Measurements from ENCODE around the gene RBM10. TPM values are rescaled to one million over a fixed set of nuclear protein-coding genes. Genes with fewer than 3 reads are reported as not detected.

RBM10 gene
- total RNA-seq, 1 experiment from 2014 or later = 56.9 TPM

DNA sequence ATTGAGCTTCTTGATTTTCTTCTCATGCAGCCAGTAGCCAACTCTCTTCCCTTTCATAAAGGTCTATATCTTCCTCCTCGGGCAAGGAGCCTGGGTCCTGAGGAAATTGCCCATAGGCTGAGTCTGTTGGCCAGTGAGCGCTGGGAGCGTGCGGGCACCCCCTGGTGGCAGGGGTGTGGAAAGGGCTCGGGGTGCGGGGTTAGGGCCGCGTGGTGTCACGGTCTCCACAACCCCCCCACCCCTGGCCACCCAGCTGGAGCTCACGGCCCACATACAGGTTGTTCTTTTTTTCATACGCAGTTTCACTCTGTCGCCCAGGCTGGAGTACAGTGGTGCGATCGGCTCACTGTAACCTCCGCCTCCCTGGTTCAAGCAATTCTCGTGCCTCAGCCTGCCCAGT lies 13.1 kb downstream of the RBM10 start:
- intact Hi-C loops (cut with micrococcal nuclease) = no loop called here
- Histone ChIP-seq H4K20me1 (ENCODE audit: insufficient read depth) (no peaks in the 10 kb centered on the region), H3K9me2 (ENCODE audit: insufficient read depth) (no peaks in the 10 kb centered on the region), H3K9ac (ENCODE audit: low read length) (no peak overlapping the region), H3K4me1 (ENCODE audit: control insufficient read depth in 1 of 2, insufficient read depth in 2 of 2, low read length in 2 of 2) (no peaks in the 10 kb centered on the region), H3K4me3 (replicated peaks in 1 of 2; ENCODE audit: low read depth in 1 of 2, low read length in 2 of 2) (no peak overlapping the region), H3K9me3 (ENCODE audit: control insufficient read depth in 1 of 2, insufficient read depth in 1 of 2, low read depth in 1 of 2, low read length in 2 of 2) (no peaks in the 10 kb centered on the region), H3K27me3 (ENCODE audit: insufficient read depth, low read length) (no peaks in the 10 kb centered on the region), H3K36me3 (ENCODE audit: control insufficient read depth in 1 of 2, insufficient read depth in 2 of 2, low read length in 2 of 2) (peaks cover 0 to 4% of the 10 kb centered on the region in 2 experiments; a peak in 1 of 4 replicates), H3K27ac (ENCODE audit: low read depth, low read length) (no peak overlapping the region), H2AFZ (ENCODE audit: low read depth, low read length, poor library complexity, severe bottlenecking) (no peak overlapping the region), H3K79me2 (ENCODE audit: insufficient read depth, low read length) (peaks cover 87% of the 10 kb centered on the region), H3K4me2 (ENCODE audit: low read length) (no peak overlapping the region)
- TF ChIP-seq FOSL1 (IDR thresholded peaks at IDR 0.05; ENCODE audit: low read depth) = no peak
- no peak for TF ChIP-seq EZH2 (IDR thresholded peaks at IDR 0.05)
- TF ChIP-seq SRF (IDR thresholded peaks at IDR 0.05; ENCODE audit: low read depth) = no peak
- TF ChIP-seq, protein P1, sequence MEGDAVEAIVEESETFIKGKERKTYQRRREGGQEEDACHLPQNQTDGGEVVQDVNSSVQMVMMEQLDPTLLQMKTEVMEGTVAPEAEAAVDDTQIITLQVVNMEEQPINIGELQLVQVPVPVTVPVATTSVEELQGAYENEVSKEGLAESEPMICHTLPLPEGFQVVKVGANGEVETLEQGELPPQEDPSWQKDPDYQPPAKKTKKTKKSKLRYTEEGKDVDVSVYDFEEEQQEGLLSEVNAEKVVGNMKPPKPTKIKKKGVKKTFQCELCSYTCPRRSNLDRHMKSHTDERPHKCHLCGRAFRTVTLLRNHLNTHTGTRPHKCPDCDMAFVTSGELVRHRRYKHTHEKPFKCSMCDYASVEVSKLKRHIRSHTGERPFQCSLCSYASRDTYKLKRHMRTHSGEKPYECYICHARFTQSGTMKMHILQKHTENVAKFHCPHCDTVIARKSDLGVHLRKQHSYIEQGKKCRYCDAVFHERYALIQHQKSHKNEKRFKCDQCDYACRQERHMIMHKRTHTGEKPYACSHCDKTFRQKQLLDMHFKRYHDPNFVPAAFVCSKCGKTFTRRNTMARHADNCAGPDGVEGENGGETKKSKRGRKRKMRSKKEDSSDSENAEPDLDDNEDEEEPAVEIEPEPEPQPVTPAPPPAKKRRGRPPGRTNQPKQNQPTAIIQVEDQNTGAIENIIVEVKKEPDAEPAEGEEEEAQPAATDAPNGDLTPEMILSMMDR (IDR thresholded peaks at IDR 0.05 in 2 of 3, conservative IDR thresholded peaks at IDR 0.05 in 1 of 3; ENCODE audit: borderline replicate concordance in 1 of 3, insufficient read depth in 1 of 3, low read depth in 2 of 3, low read length in 2 of 3) = peak in 2 of 3 experiments; percentile 19 to 32; a peak in 2 of 6 replicates
- TF ChIP-seq, protein P2, sequence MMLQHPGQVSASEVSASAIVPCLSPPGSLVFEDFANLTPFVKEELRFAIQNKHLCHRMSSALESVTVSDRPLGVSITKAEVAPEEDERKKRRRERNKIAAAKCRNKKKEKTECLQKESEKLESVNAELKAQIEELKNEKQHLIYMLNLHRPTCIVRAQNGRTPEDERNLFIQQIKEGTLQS (IDR thresholded peaks at IDR 0.05) = no peak
- TF ChIP-seq SIN3A (IDR thresholded peaks at IDR 0.05; ENCODE audit: low read depth) = no peak
- RAD21 ChIA-PET (ENCODE audit: low non-redundant PET in 1 of 2, low total read pairs in 2 of 2, uncharacterized antibody in 2 of 2, unreplicated experiment in 2 of 2) = no interaction called here
- POLR2A ChIA-PET = no interaction called here
- ATAC-seq (no peak), DNase-seq (ENCODE audit: low read depth, low spot score) (no peak)
- CTCF ChIA-PET = interaction anchor here (1.7 kb wide), 1 partner anchor 13 kb away, joined by 4 read pairs; the partner anchor contains the start of genes NDUFB11 and RBM10
- no TSS peak for BruUV-seq (replicated peaks)

DNA sequence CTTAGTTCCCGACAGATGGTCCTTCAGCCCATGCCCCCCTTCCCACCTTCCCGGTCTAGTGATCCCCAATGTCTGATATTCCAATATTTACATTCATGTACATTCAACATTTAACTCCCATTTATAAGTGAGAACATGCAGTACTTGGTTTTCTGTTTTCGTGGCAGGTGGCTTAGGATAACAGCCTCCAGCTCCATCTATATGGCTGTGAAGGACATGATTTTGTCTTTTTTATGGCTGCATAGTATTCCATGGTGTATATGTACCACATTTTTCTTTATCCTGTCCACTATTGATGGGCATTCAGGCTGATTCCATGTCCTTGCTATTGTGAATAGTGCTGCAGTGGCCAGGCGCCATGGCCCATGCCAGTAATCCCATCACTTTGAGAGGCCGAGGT lies 13.8 kb downstream of the RBM10 start:
- no peak overlapping the region for H3K27ac ChIP-seq (ENCODE audit: low read depth, low read length)
- H2AFZ ChIP-seq (ENCODE audit: low read depth, low read length, poor library complexity, severe bottlenecking) = no peak overlapping the region
- peaks cover 85% of the 10 kb centered on the region for H3K79me2 ChIP-seq (ENCODE audit: insufficient read depth, low read length)
- ChIA-PET POLR2A (no interaction called here), RAD21 (ENCODE audit: low non-redundant PET in 1 of 2, low total read pairs in 2 of 2, uncharacterized antibody in 2 of 2, unreplicated experiment in 2 of 2) (no interaction called here), CTCF (no interaction called here)
- no peaks in the 10 kb centered on the region for H3K4me1 ChIP-seq (ENCODE audit: control insufficient read depth in 1 of 2, insufficient read depth in 2 of 2, low read length in 2 of 2)
- no peak overlapping the region for H3K4me3 ChIP-seq (replicated peaks in 1 of 2; ENCODE audit: low read depth in 1 of 2, low read length in 2 of 2)
- ATAC-seq (no peak), DNase-seq (ENCODE audit: low read depth, low spot score) (no peak)
- no peak overlapping the region for H3K9ac ChIP-seq (ENCODE audit: low read length)
- no peak overlapping the region for H3K4me2 ChIP-seq (ENCODE audit: low read length)
- no peaks in the 10 kb centered on the region for H4K20me1 ChIP-seq (ENCODE audit: insufficient read depth)
- no peaks in the 10 kb centered on the region for H3K27me3 ChIP-seq (ENCODE audit: insufficient read depth, low read length)
- H3K9me2 ChIP-seq (ENCODE audit: insufficient read depth) = no peaks in the 10 kb centered on the region
- H3K36me3 ChIP-seq (ENCODE audit: control insufficient read depth in 1 of 2, insufficient read depth in 2 of 2, low read length in 2 of 2) = peaks cover 0 to 4% of the 10 kb centered on the region in 2 experiments; a peak in 1 of 4 replicates
- BruUV-seq (replicated peaks) = no TSS peak
- TF ChIP-seq ZFX (IDR thresholded peaks at IDR 0.05) (no peak), ZNF274 (IDR thresholded peaks at IDR 0.05; ENCODE audit: low read depth, low read length) (no peak), EZH2 (IDR thresholded peaks at IDR 0.05) (no peak)
- no peaks in the 10 kb centered on the region for H3K9me3 ChIP-seq (ENCODE audit: control insufficient read depth in 1 of 2, insufficient read depth in 1 of 2, low read depth in 1 of 2, low read length in 2 of 2)
- intact Hi-C loops (cut with micrococcal nuclease) = no loop called here
